Mammary epithelial cell (primary cell): ENCODE data around the gene PLA2G4D.

Experiments
- EZH2 ChIP-seq: IDR thresholded peaks from 2 replicates; pipeline ENCODE4 v1.6.1; 2012; ENCODE audit warnings: low read length, inconsistent platforms, borderline replicate concordance
- TF ChIP-seq, protein P1 (sequence below), 2 donors: IDR thresholded peaks in 1 of 2; conservative IDR thresholded peaks in 1 of 2; 2 replicates each; pipeline ENCODE4 v1.5.1; 2011 to 2012; ENCODE audit warnings: inconsistent platforms in 2 of 2, low read length in 2 of 2, mild to moderate bottlenecking in 2 of 2, control low read depth in 1 of 2, low read depth in 1 of 2; ENCODE audit not compliant: insufficient read depth in 1 of 2; ENCODE audit errors: extremely low read depth in 1 of 2

DNA sequence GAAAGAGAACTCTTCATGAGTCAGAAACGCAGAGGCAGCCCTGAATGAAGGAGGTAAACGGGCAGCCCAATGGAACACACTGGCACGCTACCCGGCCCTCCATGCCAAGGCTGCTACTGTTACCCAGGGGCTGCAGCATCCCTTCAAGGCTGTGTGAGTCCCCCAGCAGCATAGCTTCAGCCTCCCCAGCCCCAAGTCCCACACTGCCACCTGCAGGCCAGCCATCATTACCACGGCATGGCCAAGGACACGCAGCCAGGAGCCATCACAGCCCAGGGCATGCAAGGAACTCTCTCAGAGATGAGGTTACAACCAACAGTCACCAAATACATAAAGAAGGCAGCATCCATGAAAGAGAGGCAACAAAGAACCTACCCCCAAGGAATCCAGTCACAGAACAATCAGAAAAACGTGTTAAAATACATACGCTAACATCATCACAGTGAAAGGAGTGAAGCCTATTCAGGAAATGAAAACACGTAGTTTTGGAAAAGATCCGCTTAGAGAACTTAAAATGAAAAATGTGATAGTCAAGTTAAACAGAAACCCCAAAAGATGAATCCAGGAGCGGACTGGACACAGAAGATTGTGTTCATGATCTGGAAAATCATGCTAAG is 39.6 kb upstream of the PLA2G4D start:
- TF ChIP-seq, protein P1, sequence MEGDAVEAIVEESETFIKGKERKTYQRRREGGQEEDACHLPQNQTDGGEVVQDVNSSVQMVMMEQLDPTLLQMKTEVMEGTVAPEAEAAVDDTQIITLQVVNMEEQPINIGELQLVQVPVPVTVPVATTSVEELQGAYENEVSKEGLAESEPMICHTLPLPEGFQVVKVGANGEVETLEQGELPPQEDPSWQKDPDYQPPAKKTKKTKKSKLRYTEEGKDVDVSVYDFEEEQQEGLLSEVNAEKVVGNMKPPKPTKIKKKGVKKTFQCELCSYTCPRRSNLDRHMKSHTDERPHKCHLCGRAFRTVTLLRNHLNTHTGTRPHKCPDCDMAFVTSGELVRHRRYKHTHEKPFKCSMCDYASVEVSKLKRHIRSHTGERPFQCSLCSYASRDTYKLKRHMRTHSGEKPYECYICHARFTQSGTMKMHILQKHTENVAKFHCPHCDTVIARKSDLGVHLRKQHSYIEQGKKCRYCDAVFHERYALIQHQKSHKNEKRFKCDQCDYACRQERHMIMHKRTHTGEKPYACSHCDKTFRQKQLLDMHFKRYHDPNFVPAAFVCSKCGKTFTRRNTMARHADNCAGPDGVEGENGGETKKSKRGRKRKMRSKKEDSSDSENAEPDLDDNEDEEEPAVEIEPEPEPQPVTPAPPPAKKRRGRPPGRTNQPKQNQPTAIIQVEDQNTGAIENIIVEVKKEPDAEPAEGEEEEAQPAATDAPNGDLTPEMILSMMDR (conservative IDR thresholded peaks at IDR 0.05 in 1 of 2, IDR thresholded peaks at IDR 0.05 in 1 of 2; ENCODE audit: extremely low read depth in 1 of 2, insufficient read depth in 1 of 2, low read depth in 1 of 2, low read length in 2 of 2), result peak; percentile 86 to 94
- TF ChIP-seq EZH2, result no peak
